Ovary (tissue), 3 donors: ENCODE results near the gene CDK5R2.

Experiments used
- EP300 ChIP-seq: sonication (generic); formaldehyde crosslinking; IDR thresholded peaks from one replicate; pipeline ENCODE4 v1.6.1; 2017; ENCODE audit warnings: antibody characterized with exemption
- POLR2A ChIP-seq: fragments of 450-650 bp; IDR thresholded peaks from one replicate; pipeline ENCODE4 v1.6.1; 2017; ENCODE audit warnings: antibody characterized with exemption, mild to moderate bottlenecking, moderate library complexity
- TF ChIP-seq, protein P1 (sequence below), 3 donors: fragments of 450-650 bp in 2 of 3; fragments of 200-600 bp in 1 of 3; IDR thresholded peaks; one replicate each; pipeline versions ENCODE4 v1.5.1 to v1.8.0; 2016 to 2022; ENCODE audit warnings: antibody characterized with exemption in 3 of 3, mild to moderate bottlenecking in 1 of 3
- donor health status: DM: no; HTN: no; CAD: no.

DNA sequence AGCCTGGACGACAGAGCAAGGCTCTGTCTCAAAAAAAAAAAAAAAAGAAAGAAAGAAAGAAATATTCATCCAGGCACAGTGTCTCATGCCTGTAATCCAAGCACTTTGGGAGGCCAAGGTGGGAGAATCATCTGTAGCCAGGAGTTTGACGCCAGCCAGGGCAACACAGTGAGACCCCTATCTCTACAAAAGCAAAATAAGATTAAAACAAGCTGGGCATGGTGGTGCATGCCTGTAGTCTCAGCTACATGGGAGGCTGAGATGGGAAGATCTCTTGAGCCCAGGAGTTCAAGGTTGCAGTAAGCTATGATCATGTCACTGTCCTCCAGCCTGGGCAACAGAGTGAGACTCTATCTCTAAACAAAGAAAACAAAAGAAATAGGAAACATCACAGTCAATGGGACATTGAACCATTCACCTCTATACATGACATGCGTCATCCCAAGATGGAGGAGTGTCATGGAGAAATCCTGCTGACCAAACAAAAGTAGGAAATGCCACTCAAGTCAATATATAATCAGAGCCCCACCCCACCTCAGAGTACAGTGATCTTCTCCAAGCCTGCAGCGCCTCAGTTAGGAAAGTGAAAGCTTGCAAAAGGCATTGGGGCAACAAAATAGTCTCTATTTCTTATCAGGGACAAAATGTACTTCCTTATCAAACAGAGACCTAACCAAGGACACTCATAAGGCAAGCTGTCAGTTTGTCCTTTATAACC lies 15.8 kb downstream of the CDK5R2 start:
- TF ChIP-seq, protein P1, sequence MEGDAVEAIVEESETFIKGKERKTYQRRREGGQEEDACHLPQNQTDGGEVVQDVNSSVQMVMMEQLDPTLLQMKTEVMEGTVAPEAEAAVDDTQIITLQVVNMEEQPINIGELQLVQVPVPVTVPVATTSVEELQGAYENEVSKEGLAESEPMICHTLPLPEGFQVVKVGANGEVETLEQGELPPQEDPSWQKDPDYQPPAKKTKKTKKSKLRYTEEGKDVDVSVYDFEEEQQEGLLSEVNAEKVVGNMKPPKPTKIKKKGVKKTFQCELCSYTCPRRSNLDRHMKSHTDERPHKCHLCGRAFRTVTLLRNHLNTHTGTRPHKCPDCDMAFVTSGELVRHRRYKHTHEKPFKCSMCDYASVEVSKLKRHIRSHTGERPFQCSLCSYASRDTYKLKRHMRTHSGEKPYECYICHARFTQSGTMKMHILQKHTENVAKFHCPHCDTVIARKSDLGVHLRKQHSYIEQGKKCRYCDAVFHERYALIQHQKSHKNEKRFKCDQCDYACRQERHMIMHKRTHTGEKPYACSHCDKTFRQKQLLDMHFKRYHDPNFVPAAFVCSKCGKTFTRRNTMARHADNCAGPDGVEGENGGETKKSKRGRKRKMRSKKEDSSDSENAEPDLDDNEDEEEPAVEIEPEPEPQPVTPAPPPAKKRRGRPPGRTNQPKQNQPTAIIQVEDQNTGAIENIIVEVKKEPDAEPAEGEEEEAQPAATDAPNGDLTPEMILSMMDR (IDR thresholded peaks at IDR 0.05) = no peak
- TF ChIP-seq POLR2A (no peak), EP300 (no peak)
